DLD1 (cell line): ENCODE results near the gene MFSD12.
"Not testable (repeated sequence)": the region's sequence is repeated elsewhere in the genome, so short reads cannot be mapped to it uniquely, and the experiment has no call there.

Experiments
- in situ Hi-C: cut with HindIII; loops from 2 replicates; pipeline ENCODE4 v1.10.0; 2017; ENCODE audit warnings: low sequenced_read_pairs

Gene MFSD12

DNA sequence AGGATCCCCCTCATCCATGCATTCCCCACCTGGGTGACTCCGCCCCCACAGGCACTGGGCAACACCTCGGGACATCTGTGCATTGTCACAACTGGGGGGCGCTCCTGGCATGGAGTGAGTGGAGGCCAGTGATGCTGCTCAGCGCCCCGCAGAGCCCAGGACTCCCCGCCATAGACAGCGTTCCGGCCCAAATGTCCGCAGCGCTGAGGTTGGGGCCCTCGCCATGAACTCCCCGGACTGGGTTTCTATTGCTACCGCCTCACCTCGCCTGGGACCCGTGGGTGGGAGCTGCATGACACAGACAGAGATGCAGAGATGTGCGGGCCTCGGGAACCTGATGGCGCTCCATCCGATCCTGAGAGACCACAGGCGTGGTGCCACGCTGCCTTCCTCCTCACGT is 46.7 kb downstream of the MFSD12 start:
- in situ Hi-C loops = no loop called here

DNA sequence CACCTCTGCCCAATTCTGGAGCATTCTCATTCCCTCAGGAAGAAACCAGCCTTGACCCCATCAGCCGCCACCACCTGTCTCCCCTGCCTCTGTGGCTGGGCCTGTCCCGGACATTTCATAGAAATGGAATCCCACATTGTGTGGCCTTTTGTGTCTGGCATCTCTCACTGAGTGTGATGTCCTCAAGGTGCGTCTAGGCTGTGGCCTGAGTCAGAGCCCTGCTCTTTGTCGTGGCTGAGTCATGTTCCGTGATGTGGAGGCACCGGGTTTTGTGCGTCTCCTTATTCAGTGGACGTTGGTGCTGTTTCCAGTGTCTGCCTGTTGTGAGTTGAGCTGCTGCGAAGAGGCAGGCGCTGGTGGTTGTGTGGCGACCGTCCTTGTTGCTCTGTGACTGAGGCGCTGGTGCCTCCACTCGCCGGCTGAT is 47.8 kb downstream of the MFSD12 start:
- in situ Hi-C loops = no loop called here

DNA sequence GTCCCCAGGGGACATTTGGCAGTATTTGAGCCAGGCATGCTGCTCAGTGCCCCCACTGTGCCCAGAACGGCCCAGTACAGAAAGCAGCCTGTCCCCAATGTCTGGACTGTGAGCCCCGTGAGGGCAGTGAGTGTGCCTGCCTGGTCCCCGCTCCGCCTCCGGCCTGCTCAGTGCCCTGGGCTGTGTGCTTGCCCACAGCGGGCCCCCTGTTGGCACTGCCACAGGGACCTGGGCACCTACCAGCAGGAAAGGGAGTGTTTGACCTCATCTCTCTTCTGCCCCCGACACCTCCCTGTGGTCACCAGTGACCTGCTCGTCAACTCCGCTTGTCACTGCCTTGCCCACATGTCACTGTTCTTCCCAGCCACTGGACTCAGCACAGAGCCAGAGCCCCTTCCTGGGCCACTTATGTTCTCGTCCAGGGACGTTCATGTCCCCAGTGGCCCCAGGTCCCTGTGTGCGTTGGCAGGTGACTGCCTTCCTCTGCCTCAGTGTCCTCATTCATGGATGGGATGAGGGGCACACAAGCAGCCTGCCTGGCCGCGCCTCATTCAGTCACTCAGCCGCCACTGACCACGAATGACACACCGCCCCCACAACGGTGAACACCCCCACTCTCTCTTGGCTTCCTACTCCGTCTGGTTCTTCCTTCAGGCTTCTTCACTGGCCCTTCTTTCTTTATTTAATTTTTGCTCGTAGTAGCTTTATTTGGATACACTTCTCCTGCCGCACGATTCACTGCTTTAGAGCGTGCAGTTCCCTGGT is 48.4 kb downstream of the MFSD12 start:
- in situ Hi-C loops = no loop called here

DNA sequence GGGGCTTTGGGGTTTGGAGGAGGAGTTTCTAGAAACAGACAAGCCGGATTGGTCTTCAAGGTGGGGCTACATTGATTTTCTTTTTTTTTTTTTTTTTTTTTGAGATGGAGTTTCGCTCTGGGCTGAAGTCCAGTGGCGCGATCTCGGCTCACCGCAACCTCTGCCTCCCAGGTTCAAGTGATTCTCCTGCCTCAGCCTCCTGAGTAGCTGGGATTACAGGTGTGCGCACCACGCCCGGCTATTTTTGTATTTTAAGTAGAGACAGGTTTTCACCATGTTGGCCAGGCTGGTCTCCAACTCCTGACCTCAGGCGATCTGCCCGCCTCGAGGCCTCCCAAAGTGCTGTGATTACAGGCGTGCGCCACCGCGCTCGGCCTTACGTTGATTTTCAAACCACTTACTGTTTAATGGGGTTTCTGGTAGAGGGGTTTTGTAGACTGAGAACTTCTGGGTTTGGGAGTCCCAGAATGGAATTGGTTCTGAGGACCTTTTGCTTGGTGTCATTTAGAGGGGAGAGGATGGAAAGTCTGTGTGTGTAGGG is 49.2 kb downstream of the MFSD12 start:
- in situ Hi-C loops = not testable (repeated sequence)

DNA sequence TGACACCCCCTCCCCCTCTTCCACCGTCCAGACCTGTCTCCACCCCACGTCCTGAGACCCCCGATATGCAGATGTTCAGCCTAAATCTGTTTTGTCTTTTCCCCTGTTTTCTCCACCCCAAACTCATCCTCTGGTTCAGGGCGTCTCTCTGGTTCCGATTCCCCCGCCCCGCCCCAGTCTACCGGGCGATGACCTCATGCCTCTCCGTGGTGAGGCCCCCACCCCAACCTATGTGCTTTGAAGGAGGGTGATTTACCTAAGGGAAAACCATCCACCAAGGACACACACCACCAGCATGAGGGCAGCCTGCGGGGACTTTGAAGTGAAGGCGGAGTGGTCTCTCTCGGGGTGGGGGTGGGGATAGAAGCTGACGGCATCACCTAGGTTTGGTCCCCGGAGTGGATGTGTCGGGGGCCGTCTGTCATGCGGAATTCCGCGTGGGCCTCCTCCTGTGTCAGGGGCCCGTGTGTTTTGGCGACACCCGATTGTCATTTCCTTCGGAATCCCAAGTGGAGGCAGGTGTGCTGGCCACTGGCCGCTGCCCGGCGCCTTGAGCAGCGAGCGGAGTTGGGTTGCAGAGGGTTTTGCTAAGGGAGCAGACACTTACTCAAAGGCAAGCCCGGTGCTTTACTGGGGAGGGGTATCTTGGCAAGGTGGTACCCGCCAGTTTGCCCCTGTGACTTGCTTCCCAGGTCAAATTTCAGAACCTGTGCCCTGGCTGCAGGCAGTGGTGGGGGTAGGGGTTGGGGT is 49.8 kb downstream of the MFSD12 start:
- in situ Hi-C loops = no loop called here

DNA sequence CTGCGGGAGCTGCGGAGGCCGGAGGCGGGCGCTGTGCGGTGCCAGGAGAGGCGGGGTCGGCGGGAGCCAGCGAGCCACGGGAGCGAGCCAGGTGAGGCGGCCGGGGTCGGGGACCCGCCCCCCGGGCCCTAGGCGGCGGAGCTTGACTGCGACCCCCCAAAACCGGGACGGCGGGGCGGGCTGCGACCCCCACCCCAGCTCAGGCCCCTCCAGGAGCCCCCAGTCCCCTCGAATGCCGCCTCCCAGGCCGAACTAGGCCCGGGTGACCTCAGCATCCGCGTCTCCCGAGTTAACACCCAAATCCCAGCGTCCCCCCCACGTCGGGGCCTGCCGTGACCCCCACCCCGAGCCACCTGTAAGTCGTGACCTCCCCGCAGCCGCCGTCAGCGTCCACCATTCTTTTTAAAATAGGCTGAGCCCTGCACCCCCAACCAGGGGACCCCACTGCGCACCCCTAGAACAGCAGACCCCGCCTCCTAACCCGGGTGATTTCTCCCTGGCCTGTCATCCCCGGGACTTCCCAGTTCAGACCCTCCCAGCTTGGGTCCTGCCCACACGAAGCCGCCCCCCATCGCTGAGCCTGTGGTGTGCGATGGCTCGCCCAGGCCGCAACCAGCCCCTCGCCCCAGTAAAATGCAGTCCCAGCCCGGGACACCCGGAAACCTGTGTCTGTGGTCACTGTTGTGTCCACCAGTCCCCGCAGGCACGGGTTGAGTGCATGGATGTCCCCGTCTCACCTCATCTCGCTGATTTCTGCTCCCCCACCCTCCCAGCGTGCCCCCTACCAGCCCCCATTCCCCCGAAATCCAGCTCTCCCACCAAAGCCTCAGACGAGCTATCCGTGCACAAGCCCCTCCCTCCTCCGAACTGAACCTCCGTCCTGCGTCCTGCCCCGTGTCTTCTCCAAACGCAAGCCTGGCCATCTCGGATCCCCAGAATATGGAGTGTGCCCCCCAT is 50.7 kb downstream of the MFSD12 start:
- in situ Hi-C loops = no loop called here

DNA sequence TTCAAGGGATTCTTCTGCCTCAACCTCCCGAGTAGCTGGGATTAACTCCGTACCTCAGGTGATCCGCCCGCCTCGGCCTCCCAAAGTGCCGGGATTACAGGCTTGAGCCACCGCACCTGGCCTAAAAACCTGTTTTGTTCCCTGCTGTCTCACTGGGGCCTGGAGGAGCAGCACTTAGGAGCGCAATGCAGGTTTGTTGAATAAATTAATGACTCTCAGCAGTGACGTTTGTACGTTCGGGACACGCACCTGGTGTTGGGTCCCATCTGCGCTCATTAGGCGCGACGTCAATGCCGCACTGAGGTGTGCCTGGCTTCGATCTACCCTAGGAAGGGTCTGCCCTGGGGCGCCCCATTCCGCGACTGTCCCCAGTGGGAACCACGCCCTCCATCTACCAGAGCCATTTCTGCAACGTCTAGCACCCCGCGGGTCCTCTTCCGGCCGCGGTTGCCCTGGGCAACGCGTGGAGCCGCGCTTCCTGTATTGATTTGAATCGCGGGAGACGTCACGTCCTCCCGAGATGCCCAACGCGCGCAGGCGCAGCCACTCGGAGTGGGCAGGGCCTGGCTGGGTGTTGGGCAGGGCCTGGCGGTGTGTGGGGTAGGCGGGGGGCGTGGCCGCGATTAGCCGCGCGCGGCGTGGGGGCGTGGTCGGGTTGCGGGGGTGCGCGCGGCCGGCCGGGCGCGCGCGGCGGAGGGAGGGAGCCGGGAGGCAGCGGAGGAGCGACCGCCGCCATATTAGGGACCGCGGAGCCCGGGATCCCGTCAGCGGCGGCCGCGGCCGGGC is 51.6 kb downstream of the MFSD12 start, which contains the start of gene FZR1:
Gene FZR1, plus strand, starts transcription at position 714 of the 786 bp plus-strand sequence. CDS start 16,679 bp downstream, outside the sequence.
- in situ Hi-C loops = no loop called here

DNA sequence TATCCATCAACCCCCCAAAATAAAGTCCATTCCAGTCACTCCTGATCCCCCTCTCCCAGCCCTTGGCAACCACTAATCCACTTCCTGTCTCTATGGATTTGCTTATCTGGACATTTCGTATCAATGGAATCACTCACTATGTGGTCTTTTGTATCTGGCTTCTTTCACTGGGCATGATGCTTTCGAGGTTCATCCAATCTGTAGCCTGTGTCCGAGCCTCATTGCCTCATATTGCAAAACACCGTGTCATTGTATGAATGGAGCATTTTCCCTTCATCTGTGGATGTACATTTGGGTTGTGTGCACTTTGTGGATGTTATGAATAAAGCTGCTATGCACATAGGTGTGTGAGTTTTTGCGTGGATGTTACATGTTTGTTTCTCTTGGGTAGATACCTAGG is 52.7 kb downstream of the MFSD12 start:
- in situ Hi-C loops = no loop called here

DNA sequence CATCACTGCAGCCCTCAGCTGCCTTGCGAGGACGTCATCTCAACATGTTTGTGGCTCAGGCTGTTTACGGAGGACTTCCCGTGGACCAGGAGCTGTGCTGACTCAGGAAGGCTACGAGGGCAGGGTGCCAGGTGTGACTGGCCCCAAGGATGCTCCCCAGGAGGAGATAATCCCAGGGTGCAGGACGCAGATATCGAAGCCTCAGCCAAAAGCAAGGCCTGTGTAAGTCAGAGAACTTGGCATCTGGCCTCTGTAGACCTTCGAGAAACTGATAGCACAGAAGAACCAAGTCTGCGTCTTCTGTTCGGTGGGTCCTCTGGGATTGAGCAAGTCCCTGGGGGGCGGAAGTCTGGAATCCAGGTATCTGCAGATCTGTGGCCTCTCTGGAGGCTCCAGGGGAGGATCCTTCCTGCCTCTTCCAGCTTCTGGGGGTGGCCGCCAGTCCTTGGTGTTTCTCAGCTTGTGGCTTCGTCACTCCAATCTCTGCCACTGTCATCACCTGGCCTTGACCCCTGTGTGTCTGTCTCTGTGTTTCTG is 54.3 kb downstream of the MFSD12 start:
- in situ Hi-C loops = no loop called here

DNA sequence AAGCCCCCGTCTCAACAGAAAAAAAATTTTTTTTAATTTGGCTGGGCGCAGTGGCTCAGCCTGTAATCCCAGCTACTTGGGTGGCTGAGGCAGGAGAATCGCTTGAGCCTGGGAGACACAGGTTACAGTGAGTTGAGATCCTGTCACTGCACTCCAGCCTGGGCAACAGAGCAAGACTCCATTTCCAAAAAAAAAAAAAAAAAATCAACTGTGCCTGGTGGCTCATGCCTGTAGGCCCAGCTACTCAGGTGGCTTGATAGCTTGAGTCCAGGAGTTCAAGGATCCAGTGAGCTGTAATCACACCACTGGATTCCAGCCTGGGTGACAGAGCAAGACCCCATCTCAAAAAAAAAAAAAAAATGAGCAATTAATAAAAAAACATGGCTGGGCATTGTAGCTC is 55.6 kb downstream of the MFSD12 start:
- in situ Hi-C loops = no loop called here

DNA sequence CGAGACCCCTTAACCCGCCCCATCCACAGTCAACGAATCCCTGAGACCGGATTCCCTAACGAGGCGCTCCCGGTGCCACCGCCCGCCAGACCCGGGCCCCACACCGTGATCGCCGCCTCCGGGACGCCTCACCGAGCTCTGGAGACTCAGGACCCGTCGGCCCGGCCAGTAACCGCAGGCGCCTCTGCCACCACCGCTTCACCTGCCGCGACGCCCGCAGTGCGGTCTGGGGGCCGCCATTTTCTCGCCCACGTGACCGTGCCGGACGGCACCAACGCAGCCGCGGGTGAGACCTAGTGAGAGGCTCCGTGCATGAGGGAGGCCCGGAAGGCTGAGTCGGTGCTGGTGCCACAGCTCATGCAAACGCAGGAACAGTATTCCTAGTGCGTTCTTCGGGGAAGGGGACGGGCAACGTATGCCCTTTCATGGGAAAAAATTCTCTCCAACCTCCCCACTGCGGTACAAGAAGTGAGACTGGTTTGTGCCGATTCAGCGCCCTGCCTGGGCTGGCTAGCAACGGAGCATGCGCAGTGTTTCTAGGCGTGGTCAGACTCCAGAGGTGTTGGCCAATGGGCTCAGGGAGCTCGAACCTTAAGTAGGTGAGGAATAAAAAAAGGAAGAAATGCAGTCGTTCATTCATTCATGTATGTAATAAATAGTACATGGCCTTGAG is 56.8 kb downstream of the MFSD12 start, which contains the start of gene DOHH:
Gene DOHH, minus strand, starts transcription at position 246 of the 673 bp plus-strand sequence. CDS start 3,860 bp downstream, outside the sequence.
- in situ Hi-C loops = no loop called here

DNA sequence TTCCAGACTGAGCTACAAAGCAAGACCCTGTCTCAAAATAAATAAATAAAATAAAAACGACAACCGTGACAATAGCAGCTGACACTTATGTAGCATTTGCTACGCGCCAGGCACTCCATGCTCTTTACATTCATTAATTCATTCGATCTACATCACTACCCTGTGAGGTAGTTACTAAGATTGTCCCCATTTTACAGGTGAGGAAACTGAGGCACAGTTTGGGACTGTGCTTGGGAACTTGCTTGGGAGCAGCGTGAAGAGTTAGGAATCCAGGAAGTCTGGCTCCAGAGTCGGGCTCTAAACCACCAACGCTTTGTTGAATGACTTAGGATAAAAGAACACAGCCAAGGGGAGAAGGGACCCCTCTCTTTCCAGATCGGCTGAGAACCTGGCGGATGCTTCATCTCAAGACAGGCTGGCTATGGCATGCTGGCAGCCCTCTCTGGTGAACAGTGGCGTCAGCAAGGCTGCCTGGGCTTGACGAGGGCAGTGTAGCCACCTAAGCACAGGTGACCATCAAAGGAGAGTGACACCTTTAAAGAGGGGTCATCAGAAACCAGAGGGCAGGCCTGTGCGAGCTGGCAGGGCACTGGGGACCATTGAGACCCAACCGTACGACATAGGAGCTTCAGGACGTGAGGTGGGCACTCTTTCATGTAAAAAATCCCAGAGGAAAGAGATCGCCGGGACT is 57.5 kb downstream of the MFSD12 start:
- in situ Hi-C loops = no loop called here

DNA sequence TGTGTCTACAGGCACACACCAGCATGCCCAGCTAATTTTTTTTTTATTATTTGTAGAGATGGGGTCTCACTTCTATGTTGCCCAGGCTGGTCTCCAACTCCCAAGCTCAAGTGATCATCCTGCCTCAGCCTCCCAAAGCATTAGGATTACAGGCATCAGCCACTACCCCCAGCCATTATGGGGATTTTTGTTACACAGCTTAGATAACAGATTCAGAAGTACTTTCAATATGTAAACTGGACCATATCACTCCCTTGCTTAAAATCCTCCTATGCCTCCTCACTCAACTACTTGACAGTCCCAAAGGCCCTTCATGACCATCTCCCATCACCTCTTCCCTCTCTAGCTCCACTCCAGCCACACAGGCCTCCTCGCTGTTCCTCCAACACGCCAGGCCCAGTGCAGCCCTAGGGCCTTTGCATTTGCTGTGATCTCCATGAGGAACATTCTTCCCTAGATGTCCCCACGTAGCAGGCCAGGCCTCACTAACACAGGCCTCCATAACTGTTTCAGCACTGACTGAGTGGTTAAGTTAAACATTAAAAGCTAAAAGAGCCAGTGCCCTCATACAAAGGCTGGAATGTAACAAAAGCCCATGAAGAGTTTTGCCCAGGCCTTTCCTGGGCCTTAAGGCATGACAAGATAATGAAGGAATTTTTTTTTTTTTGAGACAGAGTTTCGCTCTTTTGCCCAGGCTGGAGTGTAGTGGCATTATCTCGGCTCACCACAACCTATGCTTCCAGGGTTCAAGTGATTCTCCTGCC is 59.4 kb downstream of the MFSD12 start:
- in situ Hi-C loops = no loop called here

DNA sequence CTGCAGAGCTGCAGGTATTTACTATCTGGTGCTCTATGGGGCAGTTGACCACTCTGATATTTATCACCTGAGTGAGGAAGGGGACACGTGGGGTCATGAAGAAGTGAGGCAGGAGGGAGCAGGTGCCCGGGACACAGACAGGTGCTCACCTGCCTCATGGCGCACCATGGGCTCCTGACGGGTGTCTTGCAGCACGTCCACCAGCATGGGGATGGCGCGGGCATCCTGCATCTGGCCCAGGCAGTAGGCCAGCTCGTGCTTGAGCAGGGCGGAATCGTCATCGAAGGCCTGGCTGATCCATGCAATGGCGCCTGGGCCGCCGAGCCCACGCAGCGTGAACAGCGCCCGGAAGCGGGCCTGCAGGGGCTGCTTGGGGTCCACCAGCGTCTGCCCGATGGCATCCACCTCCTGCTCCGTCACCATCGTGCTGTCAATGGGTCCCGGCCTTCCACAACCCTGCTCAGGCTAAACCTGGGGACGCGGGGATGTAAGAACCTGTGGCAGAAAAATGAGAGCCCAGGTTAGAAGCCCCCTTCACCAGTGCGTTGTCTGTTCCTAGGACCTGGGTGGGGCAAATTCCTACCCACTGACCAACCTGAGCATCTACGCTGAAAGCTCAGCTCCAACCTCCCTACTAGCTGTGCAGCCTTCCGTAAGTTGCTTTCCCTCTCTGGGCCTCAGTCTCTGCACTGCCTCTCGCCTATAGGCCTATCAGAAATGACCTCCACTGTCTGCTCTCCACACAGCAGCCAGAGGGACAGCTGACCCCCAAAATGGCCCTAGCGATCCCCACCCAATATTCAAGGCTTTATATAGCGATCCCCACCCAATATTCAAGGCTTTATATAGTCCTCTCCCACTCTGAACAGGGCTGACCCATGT is 60.8 kb downstream of the MFSD12 start:
- in situ Hi-C loops = no loop called here

DNA sequence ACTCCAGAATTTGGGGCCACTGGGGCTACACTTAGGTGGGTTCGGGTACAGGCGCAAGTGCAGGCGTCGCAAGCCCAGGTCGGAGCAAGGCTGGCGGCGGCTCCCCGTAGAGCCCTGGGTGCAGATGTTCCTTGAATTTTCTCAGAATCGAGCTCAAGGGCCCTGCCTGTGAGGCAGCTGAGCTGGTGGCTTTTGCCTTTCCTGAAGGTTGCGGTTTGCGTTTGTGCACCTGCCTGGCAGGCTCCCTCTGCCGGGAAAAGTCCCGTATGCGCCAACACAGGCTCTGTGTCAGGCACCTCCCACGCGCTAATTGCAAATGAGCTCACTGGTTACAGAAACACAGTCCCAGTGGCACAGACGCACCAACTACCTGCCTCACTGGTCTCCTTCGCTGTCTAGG is 62.8 kb downstream of the MFSD12 start:
- in situ Hi-C loops = no loop called here
